Chondrocyte (in vitro differentiated cells): ENCODE results near the gene GNB1L. TPM values are rescaled to one million over a fixed set of nuclear protein-coding genes. Genes with fewer than 3 reads are reported as not detected.

Experiments
- DNase-seq: peaks from one replicate; pipeline ENCODE4 v3.0.0; 2021; ENCODE audit warnings: mixed read lengths, low spot score
- H3K27ac Mint-ChIP-seq: one replicate; pipeline ENCODE4 v1.8.0; 2021; ENCODE audit warnings: mild to moderate bottlenecking, moderate library complexity, mixed read lengths; ENCODE audit not compliant: unreplicated experiment
- H3K27me3 Mint-ChIP-seq: 2 replicates; pipeline ENCODE4 v1.8.0; 2021; ENCODE audit warnings: low read depth, mixed read lengths
- H3K36me3 Mint-ChIP-seq: 2 replicates; pipeline ENCODE4 v1.8.0; 2021; ENCODE audit warnings: low read depth, mixed read lengths
- H3K4me1 Mint-ChIP-seq: 2 replicates; pipeline ENCODE4 v1.8.0; 2021; ENCODE audit warnings: low read depth, mild to moderate bottlenecking, mixed read lengths
- H3K4me3 Mint-ChIP-seq: one replicate; pipeline ENCODE4 v1.8.0; 2021; ENCODE audit warnings: mild to moderate bottlenecking, moderate library complexity, mixed read lengths; ENCODE audit not compliant: unreplicated experiment
- H3K9me3 Mint-ChIP-seq: 2 replicates; pipeline ENCODE4 v1.8.0; 2021; ENCODE audit warnings: low read depth, mixed read lengths
- total RNA-seq: library from RNA; stranded (reverse); gene quantifications from 3 replicates; pipeline ENCODE4 v1.2.1, GENCODE V29; 2021
- TF ChIP-seq, protein P1 (sequence below): fragments of 200-600 bp; sonication (generic); IDR thresholded peaks from 2 replicates; pipeline ENCODE4 v1.5.0; 2021; ENCODE audit warnings: antibody characterized with exemption, mild to moderate bottlenecking, moderate library complexity

GNB1L gene
- total RNA-seq, 1 donor from 2014 or later, result 5.3 TPM

DNA sequence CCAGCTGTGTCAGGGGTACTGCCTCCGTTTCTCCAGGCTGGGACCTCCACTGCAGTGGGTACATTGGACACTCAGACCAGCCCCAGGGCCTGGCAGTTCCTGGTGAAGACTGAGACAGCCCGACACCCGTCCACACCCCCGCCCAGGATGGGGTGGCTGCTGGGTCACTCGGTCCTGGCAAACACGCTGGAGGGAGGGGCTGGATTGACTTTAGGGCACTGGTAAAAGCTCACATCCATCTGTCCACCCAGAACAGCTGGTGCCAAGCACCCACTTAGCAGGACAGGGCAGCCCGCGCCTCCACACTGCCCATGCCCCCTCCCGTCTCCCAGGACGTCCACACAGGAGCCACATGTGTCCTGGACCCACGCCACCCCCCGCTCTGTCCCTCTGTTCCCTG, 104.8 kb downstream of the GNB1L start:
- Mint-ChIP-seq H3K27me3 (peaks cover 7% of the 10 kb centered on the region), H3K9me3 (no peaks in the 10 kb centered on the region), H3K4me3 (no peak overlapping the region), H3K27ac (no peak overlapping the region), H3K4me1 (peaks cover 8% of the 10 kb centered on the region), H3K36me3 (no peaks in the 10 kb centered on the region)
- no peak for DNase-seq
- TF ChIP-seq, protein P1, sequence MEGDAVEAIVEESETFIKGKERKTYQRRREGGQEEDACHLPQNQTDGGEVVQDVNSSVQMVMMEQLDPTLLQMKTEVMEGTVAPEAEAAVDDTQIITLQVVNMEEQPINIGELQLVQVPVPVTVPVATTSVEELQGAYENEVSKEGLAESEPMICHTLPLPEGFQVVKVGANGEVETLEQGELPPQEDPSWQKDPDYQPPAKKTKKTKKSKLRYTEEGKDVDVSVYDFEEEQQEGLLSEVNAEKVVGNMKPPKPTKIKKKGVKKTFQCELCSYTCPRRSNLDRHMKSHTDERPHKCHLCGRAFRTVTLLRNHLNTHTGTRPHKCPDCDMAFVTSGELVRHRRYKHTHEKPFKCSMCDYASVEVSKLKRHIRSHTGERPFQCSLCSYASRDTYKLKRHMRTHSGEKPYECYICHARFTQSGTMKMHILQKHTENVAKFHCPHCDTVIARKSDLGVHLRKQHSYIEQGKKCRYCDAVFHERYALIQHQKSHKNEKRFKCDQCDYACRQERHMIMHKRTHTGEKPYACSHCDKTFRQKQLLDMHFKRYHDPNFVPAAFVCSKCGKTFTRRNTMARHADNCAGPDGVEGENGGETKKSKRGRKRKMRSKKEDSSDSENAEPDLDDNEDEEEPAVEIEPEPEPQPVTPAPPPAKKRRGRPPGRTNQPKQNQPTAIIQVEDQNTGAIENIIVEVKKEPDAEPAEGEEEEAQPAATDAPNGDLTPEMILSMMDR, result no peak

DNA sequence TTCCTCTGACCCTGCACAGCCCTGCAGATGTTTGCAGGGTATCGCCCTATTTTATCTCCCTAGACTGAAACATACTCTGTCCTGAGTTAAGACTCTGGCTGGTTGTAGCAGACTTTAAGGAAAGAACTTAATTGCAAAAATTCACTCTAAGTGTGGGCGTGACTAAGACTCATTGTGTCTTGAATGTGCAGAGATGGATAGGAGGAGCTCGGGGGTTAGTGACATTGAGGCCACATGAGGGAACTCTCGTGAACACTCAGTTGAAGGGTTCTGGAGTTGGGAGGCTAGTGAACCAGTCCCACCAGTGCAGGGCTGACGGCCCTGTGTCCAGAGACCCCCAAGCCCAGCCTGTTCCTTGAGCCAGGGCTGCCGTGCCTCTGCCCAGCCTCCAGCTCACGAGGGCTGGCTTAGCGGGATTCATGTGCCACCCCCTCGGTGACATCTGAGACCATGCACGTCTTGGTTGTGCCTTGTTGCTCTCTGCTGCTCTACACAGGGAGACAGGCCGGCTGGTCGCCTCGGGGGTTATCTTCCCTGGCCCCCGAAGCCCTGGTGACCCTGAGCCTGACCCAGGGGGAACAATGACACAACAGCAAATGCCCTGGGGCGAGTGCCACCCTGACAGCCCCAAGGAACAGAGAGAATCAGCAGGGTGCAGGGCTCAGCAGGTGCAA, 105.5 kb downstream of the GNB1L start:
- no peaks in the 10 kb centered on the region for H3K36me3 Mint-ChIP-seq
- H3K27ac Mint-ChIP-seq, result no peak overlapping the region
- H3K4me1 Mint-ChIP-seq, result peaks cover 9% of the 10 kb centered on the region
- no peaks in the 10 kb centered on the region for H3K9me3 Mint-ChIP-seq
- TF ChIP-seq, protein P1, result no peak
- no peak overlapping the region for H3K4me3 Mint-ChIP-seq
- H3K27me3 Mint-ChIP-seq, result peaks cover 2% of the 10 kb centered on the region
- DNase-seq, result no peak

DNA sequence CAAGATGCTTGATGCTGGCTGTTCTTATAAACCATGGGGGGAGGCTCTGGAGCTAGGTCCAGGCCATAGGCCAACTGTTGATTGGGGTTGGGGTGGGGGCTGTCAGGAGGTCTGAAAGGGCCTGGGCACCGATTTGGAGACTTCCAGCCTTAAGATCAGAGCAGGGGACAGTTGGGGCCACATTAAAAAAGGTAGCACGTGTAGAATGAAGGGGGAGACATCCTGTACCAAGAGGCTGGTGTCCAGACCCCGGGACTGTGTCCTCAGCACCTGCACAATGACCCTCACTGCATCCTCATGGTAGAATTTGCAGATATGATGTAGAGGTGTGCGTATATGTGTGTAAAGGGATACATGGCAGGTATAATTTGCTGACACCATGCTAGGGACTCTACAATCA, 106.5 kb downstream of the GNB1L start:
- Mint-ChIP-seq H3K27me3 (no peaks in the 10 kb centered on the region), H3K36me3 (no peaks in the 10 kb centered on the region), H3K4me3 (no peak overlapping the region), H3K27ac (no peak overlapping the region), H3K9me3 (no peaks in the 10 kb centered on the region), H3K4me1 (peaks cover 9% of the 10 kb centered on the region)
- DNase-seq, result no peak
- TF ChIP-seq, protein P1, result no peak

DNA sequence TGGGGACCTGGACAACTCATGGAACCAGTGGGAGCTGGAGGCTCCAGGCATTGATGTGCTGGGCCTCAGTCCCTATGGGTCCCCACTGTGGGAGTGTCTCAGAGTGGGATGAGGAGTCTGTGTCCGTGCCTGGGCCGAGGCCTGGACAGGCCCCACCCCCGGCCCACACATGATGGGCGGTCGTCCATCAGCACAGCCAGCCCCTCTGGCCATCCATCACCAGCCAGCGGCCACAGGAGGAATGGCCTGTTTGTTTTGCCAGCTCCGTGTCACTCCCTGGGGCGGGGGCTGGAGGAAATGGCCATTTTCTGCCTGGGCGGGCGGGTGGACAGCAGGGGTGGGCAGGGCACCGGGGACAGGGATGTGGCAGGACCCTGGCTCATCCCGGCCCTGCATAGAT, 107.1 kb downstream of the GNB1L start:
- H3K27me3 Mint-ChIP-seq, result no peaks in the 10 kb centered on the region
- DNase-seq, result no peak
- TF ChIP-seq, protein P1, result no peak
- no peaks in the 10 kb centered on the region for H3K36me3 Mint-ChIP-seq
- H3K9me3 Mint-ChIP-seq, result no peaks in the 10 kb centered on the region
- no peak overlapping the region for H3K27ac Mint-ChIP-seq
- H3K4me1 Mint-ChIP-seq, result peaks cover 9% of the 10 kb centered on the region
- no peak overlapping the region for H3K4me3 Mint-ChIP-seq

DNA sequence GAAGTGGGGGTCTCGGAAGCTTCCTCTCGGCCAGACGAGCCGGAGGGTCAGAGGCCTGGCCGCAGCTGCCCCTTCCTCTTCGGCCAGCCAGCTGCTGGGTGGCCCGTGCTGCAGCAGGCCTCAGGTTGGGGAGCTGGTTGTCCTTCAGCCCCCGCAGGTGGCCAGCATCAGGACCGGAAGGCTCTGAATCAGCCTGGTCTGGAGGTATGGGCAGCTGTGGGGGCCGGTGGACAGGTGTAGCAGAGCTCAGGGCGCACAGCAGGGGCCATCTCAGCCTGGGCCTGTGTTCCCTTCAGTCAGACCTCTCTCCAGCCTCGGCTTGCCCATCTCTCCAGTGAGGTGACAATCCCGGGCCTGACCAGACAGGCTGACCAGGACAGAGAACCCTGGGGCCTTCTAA, 107.9 kb downstream of the GNB1L start:
- no peak for DNase-seq
- Mint-ChIP-seq H3K36me3 (no peaks in the 10 kb centered on the region), H3K4me3 (no peak overlapping the region), H3K9me3 (no peaks in the 10 kb centered on the region), H3K27me3 (no peaks in the 10 kb centered on the region), H3K27ac (no peak overlapping the region), H3K4me1 (peaks cover 9% of the 10 kb centered on the region)
- TF ChIP-seq, protein P1, result no peak
